Subcutaneous abdominal adipose tissue (tissue), 5 donors: ENCODE measurements around the gene AGAP1.
"Not testable (repeated sequence)": the region's sequence is repeated elsewhere in the genome, so short reads cannot be mapped to it uniquely, and the experiment has no call there.

ENCODE experiments used
- H3K27ac ChIP-seq: one replicate; pipeline ENCODE4 v1.7.0; 2013; ENCODE audit warnings: low read depth, mild to moderate bottlenecking, inconsistent platforms, low read length, moderate library complexity
- H3K27me3 ChIP-seq, 5 donors: one replicate each; pipeline ENCODE4 v1.7.0; 2013; ENCODE audit warnings: low read length in 5 of 5, inconsistent platforms in 1 of 5; ENCODE audit not compliant: control insufficient read depth in 5 of 5, insufficient read depth in 4 of 5
- H3K36me3 ChIP-seq, 5 donors: one replicate each; pipeline ENCODE4 v1.7.0; 2013; ENCODE audit warnings: low read length in 5 of 5; ENCODE audit not compliant: control insufficient read depth in 5 of 5, insufficient read depth in 5 of 5
- H3K4me1 ChIP-seq, 5 donors: one replicate each; pipeline ENCODE4 v1.7.0; 2013; ENCODE audit warnings: low read length in 5 of 5, mild to moderate bottlenecking in 3 of 5, moderate library complexity in 1 of 5; ENCODE audit not compliant: control insufficient read depth in 5 of 5, insufficient read depth in 5 of 5
- H3K4me3 ChIP-seq, 5 donors: one replicate each; pipeline ENCODE4 v1.7.0; 2013; ENCODE audit warnings: low read length in 5 of 5, low read depth in 1 of 5
- H3K9ac ChIP-seq, 5 donors: one replicate each; pipeline ENCODE4 v1.7.0; 2013; ENCODE audit warnings: low read length in 5 of 5, mild to moderate bottlenecking in 4 of 5, moderate library complexity in 3 of 5
- H3K9me3 ChIP-seq, 5 donors: one replicate each; pipeline ENCODE4 v1.7.0; 2013; ENCODE audit warnings: low read length in 5 of 5; ENCODE audit not compliant: control insufficient read depth in 5 of 5
- donor health status: healthy.
- donor health status: healthy.
- donor health status: healthy.
- donor health status: healthy.
- donor health status: healthy.

AGAP1 gene

GRCh38 chr2:235599596-235600338 lies 105.9 kb downstream of the AGAP1 start:
- H3K27ac ChIP-seq = no peak overlapping the region
- peaks cover 2 to 8% (median 5%) of the 10 kb centered on the region in 5 donors for H3K4me1 ChIP-seq
- H3K27me3 ChIP-seq = no peaks in the 10 kb centered on the region
- H3K9me3 ChIP-seq = no peaks in the 10 kb centered on the region
- no peak overlapping the region for H3K4me3 ChIP-seq
- H3K9ac ChIP-seq = no peak overlapping the region
- H3K36me3 ChIP-seq = no peaks in the 10 kb centered on the region

GRCh38 chr2:235600406-235600805 lies 106.6 kb downstream of the AGAP1 start:
- Histone ChIP-seq H3K4me1 (peaks cover 0 to 6% (median 3%) of the 10 kb centered on the region in 5 donors), H3K27ac (no peak overlapping the region), H3K9me3 (no peaks in the 10 kb centered on the region), H3K9ac (no peak overlapping the region), H3K4me3 (no peak overlapping the region), H3K36me3 (no peaks in the 10 kb centered on the region), H3K27me3 (no peaks in the 10 kb centered on the region)

GRCh38 chr2:235600926-235601325 lies 107.1 kb downstream of the AGAP1 start:
- Histone ChIP-seq H3K4me3 (no peak overlapping the region), H3K27ac (no peak overlapping the region), H3K36me3 (no peaks in the 10 kb centered on the region), H3K27me3 (no peaks in the 10 kb centered on the region), H3K4me1 (peaks cover under 1 to 8% (median 7%) of the 10 kb centered on the region in 5 donors), H3K9ac (no peak overlapping the region), H3K9me3 (no peaks in the 10 kb centered on the region)

GRCh38 chr2:235601960-235602704 lies 108.3 kb downstream of the AGAP1 start:
- Histone ChIP-seq H3K9ac (no peak overlapping the region), H3K4me1 (peaks cover 0 to 12% (median 10%) of the 10 kb centered on the region in 5 donors), H3K36me3 (no peaks in the 10 kb centered on the region), H3K27me3 (no peaks in the 10 kb centered on the region), H3K27ac (no peak overlapping the region), H3K9me3 (no peaks in the 10 kb centered on the region), H3K4me3 (no peak overlapping the region)

- peaks cover 0 to 14% (median 10%) of the 10 kb centered on the region in 5 donors for H3K4me1 ChIP-seq
- not testable (repeated sequence) for H3K27me3 ChIP-seq, H3K9me3 ChIP-seq, H3K9ac ChIP-seq, H3K27ac ChIP-seq, H3K36me3 ChIP-seq, H3K4me3 ChIP-seq
Measured at GRCh38 chr2:235602971-235603370, 109.1 kb downstream of the AGAP1 start.

- H3K27me3 ChIP-seq = no peaks in the 10 kb centered on the region
- H3K4me1 ChIP-seq = peaks cover 0 to 19% (median 11%) of the 10 kb centered on the region in 5 donors
- H3K9me3 ChIP-seq = no peaks in the 10 kb centered on the region
- no peak overlapping the region for H3K27ac ChIP-seq
- no peak overlapping the region for H3K4me3 ChIP-seq
- no peak overlapping the region for H3K9ac ChIP-seq
- H3K36me3 ChIP-seq = no peaks in the 10 kb centered on the region
Measured at GRCh38 chr2:235603659-235604058, 109.8 kb downstream of the AGAP1 start.

GRCh38 chr2:235605312-235606003 lies 111.6 kb downstream of the AGAP1 start:
- Histone ChIP-seq H3K36me3 (no peaks in the 10 kb centered on the region), H3K27me3 (no peaks in the 10 kb centered on the region), H3K9me3 (no peaks in the 10 kb centered on the region), H3K9ac (no peak overlapping the region), H3K4me1 (peaks cover 0 to 26% (median 16%) of the 10 kb centered on the region in 5 donors), H3K27ac (no peak overlapping the region), H3K4me3 (no peak overlapping the region)

- Histone ChIP-seq H3K36me3 (no peaks in the 10 kb centered on the region), H3K4me1 (peaks cover 0 to 26% (median 16%) of the 10 kb centered on the region in 5 donors), H3K9ac (no peak overlapping the region), H3K27me3 (no peaks in the 10 kb centered on the region), H3K9me3 (no peaks in the 10 kb centered on the region), H3K27ac (no peak overlapping the region), H3K4me3 (no peak overlapping the region)
Measured at GRCh38 chr2:235606004-235606715, 112.3 kb downstream of the AGAP1 start.

GRCh38 chr2:235607546-235608199 lies 113.8 kb downstream of the AGAP1 start:
- Histone ChIP-seq H3K36me3 (no peaks in the 10 kb centered on the region), H3K27ac (no peak overlapping the region), H3K27me3 (no peaks in the 10 kb centered on the region), H3K9me3 (no peaks in the 10 kb centered on the region), H3K9ac (no peak overlapping the region), H3K4me3 (no peak overlapping the region), H3K4me1 (peaks cover 0 to 26% (median 16%) of the 10 kb centered on the region in 5 donors)
